PC-3 (cell line): ENCODE data around the gene ZER1.

Experiments used
- CTCF ChIP-seq: fragments of 300-600 bp; sonication (generic); conservative IDR thresholded peaks from 2 replicates; pipeline ENCODE4 v1.5.1; 2017; ENCODE audit warnings: antibody characterized with exemption, low read depth, mild to moderate bottlenecking, low read length
- EZH2 ChIP-seq: fragments of 300-600 bp; sonication (generic); IDR thresholded peaks from one replicate; pipeline ENCODE4 v1.6.1; 2017; ENCODE audit warnings: antibody characterized with exemption, mild to moderate bottlenecking, low read length; ENCODE audit not compliant: unreplicated experiment

GRCh38 chr9:128771745-128772519, at the start of gene ZER1:
- TF ChIP-seq CTCF (no peak), EZH2 (no peak)
